HG03280 (cell line): ENCODE results near the gene PDZK1IP1.
"Not testable (repeated sequence)": the region's sequence is repeated elsewhere in the genome, so short reads cannot be mapped to it uniquely, and the experiment has no call there.

Source experiments
- ATAC-seq: cut with Tn5 transposase; IDR thresholded peaks from one replicate; pipeline ENCODE4 v1.9.1; 2021; ENCODE audit warnings: mild to moderate bottlenecking, moderate library complexity; ENCODE audit not compliant: unreplicated experiment

PDZK1IP1 gene

DNA sequence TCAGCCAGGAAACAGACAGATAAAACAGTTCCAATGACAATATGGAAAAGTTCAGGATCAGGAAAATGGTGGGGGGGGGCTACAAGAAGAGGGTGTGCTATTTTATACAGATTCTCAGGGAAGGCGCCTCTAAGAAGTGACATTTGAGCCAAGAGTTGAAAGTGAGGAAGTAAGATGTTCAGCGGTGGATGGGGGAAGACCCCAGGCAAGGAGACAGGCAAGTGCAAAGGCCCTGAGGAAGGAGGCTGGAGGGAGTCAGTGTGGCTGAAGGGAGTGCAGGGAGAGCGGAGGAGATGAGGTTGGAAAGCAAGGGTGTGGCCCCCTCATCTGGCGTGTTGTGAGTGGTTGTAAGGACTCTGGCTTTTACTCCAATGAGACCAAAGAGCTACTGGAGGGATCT lies 8.4 kb upstream of the PDZK1IP1 start:
- ATAC-seq: no peak

DNA sequence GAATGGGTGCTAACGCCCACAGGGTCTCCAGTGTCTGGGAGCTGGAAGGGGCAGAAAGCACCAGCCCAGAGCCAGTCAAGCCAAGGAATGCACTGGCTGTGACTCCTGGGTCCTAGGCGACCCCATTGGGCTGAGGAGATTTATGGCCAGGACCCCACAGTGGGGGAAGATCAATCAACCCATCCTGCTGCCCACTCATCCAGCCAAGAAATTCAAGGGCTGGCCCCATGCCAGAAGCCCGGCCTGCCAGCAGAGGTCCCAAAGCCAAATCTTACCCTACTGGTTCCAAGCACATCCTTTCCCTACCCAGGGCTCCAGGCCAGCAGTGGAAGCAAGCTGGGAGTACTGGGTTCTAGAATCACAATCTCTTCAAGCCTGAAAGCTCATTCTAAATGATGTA lies 6.8 kb upstream of the PDZK1IP1 start:
- no peak for ATAC-seq

DNA sequence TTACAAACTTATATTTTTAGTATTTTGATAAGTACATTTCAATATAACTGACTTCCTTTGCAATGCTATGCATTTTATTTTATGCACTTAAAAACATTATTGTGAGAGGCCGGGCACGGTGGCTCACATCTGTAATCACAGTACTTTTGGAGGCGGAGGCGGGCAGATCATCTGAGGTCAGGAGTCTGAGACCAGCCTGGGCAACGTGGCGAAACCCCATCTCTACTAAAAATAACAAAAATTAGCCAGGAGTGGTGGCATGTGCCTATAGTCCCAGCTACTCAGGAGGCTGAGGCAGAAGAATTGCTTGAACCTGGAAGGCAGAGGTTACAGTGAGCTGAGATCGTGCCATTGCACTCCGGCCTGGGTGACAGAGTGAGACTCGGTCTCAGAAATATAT lies 6.1 kb upstream of the PDZK1IP1 start:
- ATAC-seq: not testable (repeated sequence)

DNA sequence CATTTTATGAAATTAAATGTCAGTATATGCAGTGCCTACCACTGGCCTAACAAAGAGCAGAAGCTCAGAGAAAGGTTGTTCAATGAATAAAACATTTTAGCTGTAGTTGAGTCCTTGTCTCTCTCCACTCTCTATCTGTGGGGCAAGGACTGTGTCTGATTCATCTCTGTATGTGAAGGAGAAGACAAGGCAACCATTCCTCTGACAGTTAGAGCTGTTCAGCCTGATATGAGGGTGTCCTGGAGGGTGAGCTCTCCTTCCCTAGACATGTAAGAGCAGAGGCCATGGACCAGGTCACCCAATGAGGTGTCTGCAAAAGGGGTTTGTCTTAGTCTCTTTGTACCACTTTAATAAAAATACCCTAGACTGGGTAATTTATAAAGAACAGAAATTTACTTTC lies 4.5 kb upstream of the PDZK1IP1 start:
- ATAC-seq: no peak

DNA sequence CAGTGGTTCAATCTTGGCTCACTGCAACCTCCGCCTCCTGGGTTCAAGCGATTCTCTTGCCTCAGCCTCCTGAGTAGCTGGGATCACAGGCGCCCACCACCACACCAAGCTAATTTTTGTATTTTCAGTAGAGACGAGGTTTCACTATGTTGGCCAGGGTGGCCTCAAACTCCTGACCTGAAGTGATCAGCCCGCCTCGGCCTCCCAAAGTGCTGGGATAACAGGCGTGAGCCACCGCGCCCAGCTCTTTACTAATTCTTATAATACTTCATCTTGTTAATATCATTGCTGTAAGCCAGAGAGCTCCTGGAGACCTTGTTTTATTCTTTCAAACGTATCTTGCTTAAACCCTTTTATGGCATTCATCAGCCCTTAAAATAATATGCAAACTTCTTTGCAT lies 3.7 kb upstream of the PDZK1IP1 start:
- ATAC-seq: not testable (repeated sequence)

DNA sequence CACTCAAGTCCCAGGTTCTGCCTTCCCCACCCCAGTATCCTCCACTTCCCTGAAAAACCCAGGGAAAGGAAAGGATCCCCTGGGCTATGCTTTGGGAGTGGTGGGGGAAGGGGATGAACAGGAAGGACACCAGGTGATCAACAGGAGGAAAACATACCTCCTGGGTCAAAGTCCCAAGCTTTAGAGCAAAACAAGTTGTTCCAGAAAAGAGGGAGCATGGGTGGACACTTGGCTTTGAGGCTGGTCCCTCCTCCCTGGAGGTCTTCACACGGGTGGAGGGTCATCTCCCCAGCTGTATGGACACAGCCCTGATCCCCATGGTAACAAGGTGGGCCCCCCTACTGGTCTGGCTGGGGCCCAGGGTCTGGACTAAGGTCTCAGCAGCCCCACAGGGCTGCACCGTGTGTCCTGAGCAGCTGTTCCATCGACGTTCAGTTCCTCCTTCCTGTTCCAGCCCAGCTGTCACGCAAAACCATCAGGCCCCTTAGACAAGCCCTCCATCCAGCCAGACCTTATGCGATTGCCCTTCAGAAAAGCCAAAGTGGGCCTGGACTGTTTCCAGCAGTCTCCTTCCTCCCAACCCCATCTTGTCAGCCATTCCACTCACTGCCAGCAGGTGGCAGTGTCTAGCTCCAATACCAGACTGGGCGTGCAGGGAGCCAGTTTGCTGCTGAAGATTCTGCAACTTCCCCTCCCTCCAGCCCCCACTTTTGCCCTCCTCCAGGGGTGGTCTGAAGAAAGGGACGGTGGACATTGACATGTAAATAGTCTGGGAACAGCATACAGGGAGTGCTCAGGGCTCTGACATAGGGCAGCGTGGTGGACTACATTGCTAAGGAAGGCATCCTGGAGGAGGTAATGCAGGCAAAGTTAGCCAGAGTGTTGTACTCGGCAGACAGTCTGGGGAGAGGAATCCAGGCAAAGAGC lies 2.9 kb upstream of the PDZK1IP1 start:
- ATAC-seq: no peak

DNA sequence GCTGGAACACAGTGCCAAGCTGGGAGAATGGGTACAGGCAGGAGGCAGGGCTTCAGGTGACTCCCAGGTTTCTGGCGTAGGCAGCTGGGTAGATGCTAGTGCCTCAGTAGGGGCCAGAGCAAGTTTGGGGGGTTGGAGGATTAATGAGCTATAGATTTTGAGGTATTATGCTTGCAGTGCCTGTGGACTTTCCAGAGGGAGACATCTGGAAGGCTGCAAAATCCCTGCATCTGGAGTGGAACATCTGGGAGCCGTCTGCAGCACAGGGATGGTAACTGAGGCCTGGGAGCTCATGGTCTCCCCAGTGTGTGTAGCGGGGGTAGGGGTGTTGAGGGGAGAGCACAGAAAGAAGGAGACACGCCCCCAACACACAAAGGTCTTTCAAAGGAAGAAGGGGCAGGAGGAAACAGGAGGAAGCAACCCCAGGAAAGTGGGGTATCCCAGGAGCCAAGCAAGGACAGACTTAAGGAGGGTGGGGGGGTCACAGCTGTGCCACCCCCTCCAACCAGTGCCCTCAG lies 2.2 kb upstream of the PDZK1IP1 start:
- no peak for ATAC-seq

DNA sequence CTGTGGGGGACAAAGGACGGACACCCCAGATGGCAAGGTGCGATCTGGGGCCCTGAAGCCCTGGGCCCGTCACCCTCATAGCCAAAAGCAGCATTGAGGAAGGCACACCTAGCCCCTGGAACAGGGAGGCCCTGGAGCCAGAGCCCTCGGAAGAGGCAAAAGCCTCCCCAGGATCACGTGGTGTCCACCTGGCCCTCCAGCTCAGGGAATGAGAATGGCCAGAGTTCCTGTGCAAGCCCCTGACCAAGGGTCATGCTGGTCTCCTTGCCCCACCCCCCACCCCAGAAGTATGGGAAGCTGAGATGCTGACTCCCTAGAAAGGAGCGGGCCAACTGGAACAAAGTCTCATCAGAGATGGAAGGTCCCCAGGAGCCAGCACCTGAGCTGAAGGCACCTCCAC lies 1.0 kb upstream of the PDZK1IP1 start:
- no peak for ATAC-seq

DNA sequence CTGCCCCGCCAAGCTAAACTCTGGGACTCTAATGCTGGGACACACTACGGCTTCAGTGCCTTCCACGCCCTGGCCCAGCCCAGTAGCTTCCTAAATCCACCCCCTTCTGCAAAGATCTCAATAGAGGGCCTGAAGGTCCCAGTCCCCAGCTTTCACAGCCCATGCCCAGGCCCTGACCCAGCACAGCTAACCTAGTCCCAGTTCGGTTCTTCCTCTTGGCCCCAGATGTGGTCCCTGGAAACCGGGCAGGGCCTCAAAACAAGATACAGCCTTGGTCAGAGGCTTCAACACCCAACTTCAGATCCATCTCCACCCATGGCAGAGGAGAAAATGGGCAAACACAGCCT lies 646 bp upstream of the PDZK1IP1 start:
- ATAC-seq: no peak

DNA sequence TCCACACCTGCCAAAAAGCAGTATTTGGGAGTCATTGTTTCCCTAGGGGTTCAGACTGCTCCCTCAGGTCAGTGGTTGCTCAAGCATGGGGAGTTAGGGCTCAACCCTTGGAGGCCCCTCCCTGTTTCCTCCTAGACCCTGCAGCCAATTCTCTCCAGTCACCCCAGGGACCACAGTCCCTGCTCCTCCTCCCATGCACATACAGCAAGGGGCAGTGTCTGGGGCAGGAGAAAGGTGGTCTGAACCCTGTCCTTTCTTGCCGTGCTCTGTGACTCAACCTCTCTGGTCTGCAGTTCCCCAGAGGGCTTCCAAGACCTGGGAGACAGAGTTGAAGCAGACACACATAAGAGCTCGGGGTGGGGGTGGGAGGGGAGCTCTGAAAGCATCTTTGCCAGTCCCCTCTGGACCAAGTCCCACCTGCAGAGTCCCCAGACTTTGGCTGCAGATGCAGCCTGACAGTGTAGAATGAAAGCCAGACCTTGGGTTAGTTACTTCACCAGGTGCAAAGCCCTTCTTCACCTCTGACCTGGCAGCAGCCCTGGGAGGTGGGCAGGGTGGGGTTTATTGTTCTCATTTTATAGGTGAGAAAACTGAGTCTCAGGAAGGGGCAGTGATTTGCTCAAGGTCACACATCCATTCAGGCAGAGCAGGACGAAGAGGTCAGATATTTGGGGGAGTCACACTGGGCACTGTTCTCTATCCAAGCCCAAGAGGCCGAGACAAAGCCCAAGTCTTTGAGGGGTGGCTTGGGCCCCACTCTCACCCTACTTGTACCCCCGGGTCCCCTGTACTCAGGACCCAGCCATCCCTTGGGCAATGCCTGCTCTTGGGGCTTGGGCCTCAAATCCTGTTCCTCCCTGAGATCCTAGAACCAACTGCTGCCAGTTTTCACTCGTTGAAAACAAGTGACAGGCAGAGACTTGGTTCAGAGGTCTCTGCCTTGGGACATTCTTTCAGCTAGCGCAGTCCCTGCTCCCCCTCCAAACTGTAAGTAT lies 748 bp downstream of the PDZK1IP1 start:
- ATAC-seq: no peak

DNA sequence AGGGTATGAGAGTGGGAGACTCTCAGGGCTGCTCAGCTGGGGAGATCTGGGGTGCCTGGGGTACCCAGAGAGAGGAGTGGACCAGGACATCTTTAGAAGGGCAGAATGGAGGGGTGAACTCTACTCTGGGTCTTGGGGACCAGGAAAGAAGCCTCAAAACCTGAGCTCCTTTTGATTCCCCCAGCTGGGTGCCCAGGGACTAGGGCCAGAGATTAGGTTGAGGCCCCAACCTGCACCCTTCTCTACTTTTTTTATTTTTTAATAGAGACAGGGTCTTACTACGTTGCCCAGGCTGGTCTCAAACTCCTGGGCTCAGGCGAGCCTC lies 1.9 kb downstream of the PDZK1IP1 start:
- ATAC-seq: no peak

DNA sequence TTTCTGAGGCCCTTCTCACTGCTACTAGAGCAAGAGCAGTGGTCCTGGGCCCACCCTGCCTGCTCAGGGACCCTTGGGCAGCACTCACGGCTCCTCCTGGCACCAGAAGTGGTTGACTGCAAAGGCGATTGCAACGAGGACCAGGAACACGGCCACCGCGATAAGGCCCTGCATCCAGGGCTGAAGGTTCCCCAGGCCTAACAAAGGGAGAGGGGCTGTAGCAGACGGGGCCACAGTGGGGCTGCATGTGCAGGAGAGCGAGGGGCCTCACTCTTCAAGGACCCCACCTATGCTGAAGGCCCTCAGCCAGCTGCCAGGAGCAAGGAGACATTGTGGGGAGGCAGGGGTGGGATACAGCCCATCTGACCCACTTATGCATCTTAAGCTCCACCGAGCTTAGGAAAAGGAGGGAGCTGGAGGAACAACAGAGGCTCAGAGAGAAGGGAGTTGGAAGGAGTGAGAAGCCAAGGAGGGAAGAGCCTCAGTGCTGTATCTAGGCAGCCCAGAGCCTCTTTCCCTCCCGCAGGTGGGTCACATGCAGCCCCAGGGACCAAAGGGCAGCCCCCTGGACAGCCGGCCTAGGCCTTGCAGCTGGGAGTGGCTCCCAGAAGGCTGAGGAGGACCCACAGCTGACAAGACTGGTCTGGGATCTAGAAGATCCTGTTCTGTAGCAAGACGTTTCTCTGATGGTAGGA lies 2.5 kb downstream of the PDZK1IP1 start:
- ATAC-seq: no peak

DNA sequence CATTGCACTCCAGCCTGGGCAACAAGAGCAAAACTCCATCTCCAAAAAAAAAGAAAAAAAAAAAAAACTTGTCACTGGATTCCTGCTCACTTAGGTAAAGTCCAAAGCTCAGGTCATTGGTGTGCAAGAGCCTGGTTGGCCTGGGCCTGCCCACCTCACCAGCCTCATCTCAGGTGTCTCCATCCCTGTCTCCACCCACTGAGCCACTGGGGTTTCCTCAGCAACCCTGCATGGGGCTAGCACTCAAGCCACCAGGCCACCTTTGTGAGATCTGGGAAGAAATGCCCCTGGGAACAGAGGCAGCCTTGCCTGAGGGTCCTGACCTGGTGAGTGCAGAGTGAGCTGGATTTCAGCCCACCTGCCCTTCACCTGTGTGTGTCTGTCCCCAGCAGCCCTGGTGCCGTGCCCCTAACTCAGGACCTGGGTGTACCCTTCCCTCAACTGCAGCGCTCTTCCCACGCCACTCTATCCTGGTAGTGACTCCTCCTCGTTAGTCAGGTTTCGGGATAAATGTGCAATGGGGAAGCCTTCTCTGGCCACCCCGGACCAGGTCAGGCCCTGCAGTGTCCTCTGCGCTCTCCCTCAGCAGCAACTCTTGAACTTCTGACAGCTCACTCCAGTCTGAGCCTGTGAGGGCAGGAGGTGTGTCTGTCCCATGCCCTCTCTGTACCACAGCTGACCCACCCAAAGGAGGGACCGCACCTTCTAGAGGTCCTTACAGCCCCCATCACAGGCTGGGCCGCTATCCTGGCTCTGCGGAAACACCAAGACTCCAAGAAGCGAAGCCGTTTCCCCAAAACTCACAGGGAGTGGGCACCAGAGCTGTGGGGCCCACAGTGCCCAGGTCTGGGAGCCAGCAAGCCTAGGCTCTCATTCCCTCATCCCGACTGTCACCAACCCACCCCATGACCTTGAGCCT lies 3.3 kb downstream of the PDZK1IP1 start:
- ATAC-seq: no peak

DNA sequence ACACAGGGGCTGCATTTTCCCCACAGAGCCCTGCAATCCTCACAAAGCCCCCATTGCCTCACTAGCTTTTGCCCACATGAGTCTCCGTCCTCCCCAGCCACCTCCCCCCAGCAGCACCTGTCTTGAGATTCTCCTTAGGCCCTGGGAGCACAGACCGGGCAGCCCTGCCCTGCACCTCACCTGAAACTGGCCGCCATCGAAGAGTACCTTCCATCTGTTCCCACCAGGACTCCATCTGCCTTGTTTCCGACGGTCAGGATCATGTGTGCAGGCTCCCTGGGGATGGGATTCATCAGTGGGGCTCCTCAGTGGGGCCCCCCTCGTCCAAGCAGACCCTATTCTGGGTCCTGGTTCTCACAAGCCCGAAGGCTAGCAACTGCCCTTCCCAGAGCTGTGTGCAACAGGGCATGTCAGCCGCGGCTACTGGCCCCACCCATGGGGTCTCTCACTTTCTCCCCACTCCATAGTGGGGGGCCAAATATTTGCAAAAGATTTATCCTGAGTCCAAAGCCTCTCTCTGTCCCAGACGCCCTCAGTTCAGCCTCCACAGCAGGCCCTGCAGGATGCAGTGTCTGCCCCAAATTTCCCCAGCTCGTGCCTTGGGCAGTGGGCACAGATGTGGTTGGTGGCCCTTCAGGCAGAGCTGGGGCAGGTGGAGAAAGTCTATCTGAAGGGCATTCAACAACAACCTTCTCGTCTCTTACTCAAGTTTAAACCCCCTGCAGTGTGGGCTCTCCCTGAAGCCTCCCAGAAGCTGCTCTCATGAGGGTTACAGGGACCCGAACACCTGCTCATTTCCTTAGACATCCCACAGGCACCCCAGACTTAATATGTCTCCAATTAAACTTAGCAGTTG lies 4.8 kb downstream of the PDZK1IP1 start:
- no peak for ATAC-seq

DNA sequence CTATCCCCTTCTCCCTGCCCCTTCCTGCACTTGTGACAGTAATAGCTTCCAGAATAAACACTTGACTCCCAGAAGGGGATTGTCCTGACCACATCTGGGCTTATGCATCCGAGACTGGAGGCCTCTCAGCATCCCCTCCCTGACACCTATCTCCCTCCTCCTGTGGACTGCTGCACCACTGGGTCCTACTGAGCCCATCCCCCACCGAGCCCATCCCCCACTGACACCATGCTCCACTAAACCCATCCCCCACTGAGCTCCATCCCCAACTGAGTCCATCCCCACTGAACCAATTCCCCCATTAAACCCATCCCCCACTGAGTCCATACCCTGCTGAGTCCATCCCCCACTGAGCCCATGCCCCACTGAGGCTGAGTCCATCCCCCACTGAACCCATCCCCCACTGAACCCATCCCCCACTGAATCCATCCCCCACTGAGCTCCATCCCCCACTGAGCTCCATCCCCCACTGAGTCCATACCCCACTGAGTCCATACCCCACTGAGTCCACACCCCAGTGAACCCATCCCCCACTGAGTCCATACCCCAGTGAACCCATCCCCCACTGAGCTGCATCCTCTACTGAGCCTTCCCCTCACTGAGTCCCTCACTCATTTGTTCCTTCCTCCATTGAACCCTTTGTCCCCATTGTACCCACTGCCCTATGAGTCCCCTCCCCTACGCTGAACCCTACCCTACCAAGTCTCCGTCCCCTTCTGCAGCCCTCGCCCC lies 5.6 kb downstream of the PDZK1IP1 start:
- no peak for ATAC-seq

DNA sequence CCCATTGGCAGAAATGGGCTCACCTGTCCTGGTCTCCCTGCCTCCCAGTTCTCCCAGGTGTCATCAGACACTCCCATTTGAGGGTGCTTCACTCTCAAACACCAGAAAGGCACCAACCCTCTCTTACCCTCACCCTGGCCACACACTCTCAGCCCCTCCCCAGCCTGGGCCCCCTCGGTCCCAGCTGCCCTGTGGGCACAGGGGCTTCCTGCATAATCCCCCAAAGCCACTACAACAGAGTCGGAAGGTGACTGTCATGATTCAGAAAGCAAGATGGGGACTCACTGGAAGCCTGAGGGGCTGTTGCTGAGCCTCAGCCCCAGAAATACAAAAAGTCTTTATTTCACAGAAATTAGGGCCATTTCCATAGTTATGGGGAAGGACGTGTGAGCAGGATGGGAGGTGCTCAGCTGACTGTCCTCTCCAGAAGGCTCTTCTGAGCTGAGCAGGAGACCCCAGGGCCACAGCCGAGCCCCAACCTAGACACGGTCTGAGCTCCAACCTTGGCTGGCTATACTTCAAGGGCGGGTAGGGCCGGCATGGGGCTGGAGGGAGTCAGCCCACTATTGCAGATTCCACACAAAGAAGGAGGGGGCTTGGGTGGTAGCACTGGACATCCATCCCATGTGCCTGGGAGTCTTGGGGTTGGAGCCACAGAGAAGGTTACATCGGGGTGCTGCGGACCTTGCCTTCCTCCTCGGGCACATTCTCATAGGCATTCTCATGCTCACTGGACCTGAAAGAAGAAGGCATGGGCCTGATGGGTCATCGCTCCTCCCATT lies 6.3 kb downstream of the PDZK1IP1 start:
- ATAC-seq: no peak

DNA sequence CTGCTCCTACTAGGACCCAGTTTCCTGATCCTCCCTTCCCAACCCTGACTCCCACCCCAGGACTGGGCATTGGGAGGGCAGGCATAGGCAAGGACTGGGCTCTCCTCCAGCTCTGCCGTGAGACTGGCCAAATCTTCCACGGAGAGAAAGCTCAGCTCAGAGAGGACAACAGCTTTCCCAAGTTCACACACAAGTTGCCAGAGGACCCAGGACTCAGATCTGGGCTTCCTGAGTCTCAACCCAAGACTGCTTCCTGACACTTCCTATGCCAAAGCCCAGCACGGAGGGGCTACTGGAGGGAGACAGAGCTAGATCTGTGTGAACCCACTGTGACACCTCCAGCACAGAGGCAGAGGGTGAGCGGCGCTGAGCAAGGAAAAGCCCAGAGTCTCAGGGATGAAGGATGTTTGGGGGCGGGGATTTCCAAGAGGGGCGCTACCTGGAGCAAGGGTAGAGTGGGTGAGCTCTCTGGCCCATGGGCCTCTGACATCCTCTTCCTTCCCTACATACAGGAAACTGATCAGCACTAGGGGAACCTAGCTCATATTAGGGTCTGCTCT lies 7.1 kb downstream of the PDZK1IP1 start:
- ATAC-seq: no peak
